GM12801 (cell line): ENCODE data around the gene TMLHE.

Experiments
- CTCF ChIP-seq: IDR thresholded peaks from one replicate; pipeline ENCODE4 v1.5.1; 2011; ENCODE audit warnings: control low read depth; ENCODE audit not compliant: insufficient read length; ENCODE audit errors: extremely low read depth

Gene TMLHE

GRCh38 chrX:155613927-155614559 lies 1.3 kb upstream of the TMLHE start:
- TF ChIP-seq CTCF = no peak

- TF ChIP-seq CTCF = no peak
Measured at GRCh38 chrX:155611302-155611701, 1.4 kb downstream of the TMLHE start.

DNA sequence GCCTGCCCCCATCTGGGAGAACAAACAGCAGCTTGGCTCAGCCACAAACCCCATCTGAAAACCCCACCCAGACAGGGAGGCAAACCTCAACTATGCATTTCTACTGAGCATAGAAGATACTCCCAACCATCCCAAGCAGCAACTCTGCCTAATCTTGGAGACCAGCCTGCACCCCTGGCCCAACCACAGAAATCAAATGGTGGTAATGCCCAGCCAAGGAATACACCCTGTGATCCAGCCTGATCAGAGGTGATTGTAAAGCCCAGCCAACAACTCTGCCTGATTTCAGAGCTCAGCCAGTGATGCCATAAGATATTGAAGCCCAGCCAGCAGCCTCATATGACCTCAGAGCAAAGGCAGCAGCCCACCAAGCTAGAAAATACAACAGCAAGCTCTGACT lies 19.8 kb downstream of the TMLHE start:
- TF ChIP-seq CTCF = no peak

DNA sequence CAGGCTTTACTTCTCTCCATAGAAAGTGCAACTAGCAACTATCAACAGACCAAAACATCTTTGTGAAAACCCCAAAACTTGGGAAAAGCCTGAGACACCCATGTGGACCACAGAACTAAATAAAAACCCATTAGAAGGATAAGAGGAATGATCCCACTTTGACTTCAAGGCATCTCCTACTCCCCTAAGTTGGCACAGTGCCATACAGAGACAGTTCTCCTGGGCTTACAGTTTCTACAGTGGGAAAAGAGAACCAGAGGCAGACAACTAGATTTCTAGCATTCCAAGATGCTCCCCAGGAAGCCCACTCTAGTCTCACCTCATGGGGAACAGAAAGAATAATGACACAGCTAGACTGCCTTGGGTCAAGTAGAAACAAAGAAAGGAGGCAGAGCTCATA lies 20.4 kb downstream of the TMLHE start:
- no peak for TF ChIP-seq CTCF

- TF ChIP-seq CTCF = no peak
Measured at GRCh38 chrX:155577682-155578081, 35.1 kb downstream of the TMLHE start.

GRCh38 chrX:155563099-155563498 lies 49.7 kb downstream of the TMLHE start:
- no peak for TF ChIP-seq CTCF

DNA sequence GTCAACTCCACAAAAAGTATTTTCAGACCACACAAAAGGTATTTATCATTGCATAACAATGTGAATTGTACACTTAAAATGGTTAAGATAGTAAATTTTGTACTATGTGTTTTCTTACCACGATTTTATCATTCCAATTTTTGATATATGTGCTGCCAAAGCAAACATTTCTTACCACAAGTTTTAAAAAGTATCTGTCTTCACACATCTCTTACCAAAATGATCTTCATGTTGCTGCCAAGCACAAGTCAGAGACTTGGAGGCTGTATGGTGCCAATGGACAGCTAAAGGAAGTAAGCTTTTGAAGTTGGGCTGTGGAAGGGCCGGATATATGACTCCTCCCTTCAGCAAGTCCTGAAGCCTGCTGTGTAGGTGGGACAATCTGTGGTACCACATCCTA lies 67.9 kb downstream of the TMLHE start:
- no peak for TF ChIP-seq CTCF
